H1 (cell line): ENCODE data around the gene CABP4.

Experiments
- CREB1 ChIP-seq: IDR thresholded peaks from 2 replicates; pipeline ENCODE4 v1.6.1; 2012; ENCODE audit warnings: inconsistent platforms
- CTCF ChIP-seq, 3 experiments: IDR thresholded peaks; 1 replicate in 2 of 3; 2 replicates in 1 of 3; pipeline versions ENCODE4 v1.5.1 to v1.6.1; 2011; ENCODE audit warnings: low read length in 3 of 3, mild to moderate bottlenecking in 3 of 3, inconsistent platforms in 2 of 3, low read depth in 1 of 3, moderate library complexity in 1 of 3; ENCODE audit not compliant: insufficient read depth in 1 of 3; ENCODE audit errors: control extremely low read depth in 1 of 3
- EP300 ChIP-seq, 2 experiments: IDR thresholded peaks; 1 replicate in 1 of 2; 2 replicates in 1 of 2; pipeline ENCODE4 v1.6.1; 2011 to 2012; ENCODE audit warnings: low read depth in 2 of 2, low read length in 2 of 2, mild to moderate bottlenecking in 2 of 2, borderline replicate concordance in 1 of 2, inconsistent platforms in 1 of 2, moderate library complexity in 1 of 2
- USF2 ChIP-seq: IDR thresholded peaks from 2 replicates; pipeline ENCODE4 v1.6.1; 2011; ENCODE audit warnings: low read length, improper control_type of control experiment
- ZNF274 ChIP-seq: IDR thresholded peaks from 2 replicates; pipeline ENCODE4 v1.7.0; 2012; ENCODE audit warnings: low read length, borderline replicate concordance; ENCODE audit errors: extremely low read depth

GRCh38 chr11:67490727-67491065, 35.5 kb downstream of the CABP4 start:
- no peak for TF ChIP-seq ZNF274
- no peak for TF ChIP-seq USF2
- TF ChIP-seq CTCF (IDR thresholded peaks at IDR 0.05; ENCODE audit: control extremely low read depth in 1 of 3, insufficient read depth in 1 of 3, low read depth in 1 of 3, low read length in 3 of 3): no peak
- TF ChIP-seq EP300 (IDR thresholded peaks at IDR 0.05; ENCODE audit: borderline replicate concordance in 1 of 2, low read depth in 2 of 2, low read length in 2 of 2): no peak
- no peak for TF ChIP-seq CREB1
